ENCODE data around the gene OR8B12.

DNA sequence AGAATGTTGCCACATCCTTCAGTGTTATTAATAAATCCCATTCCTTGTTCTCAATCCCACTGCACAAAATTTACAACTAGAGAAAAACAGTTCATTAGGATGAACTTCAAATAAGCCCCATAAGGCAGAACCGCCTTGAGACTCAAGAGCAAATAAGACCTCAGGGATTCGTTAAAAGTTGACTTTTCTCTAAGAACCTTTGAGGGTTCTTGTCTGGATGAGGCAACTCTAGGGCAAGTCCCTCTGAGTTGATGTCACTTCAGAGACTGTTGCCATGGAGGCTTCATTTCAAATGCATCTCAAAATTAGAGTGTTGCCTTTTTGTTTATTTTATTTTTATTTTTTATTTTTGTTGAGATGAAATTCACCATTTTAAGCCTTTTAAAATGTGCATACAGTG is 48.0 kb upstream of the OR8B12 start:
- TF ChIP-seq, protein P1, sequence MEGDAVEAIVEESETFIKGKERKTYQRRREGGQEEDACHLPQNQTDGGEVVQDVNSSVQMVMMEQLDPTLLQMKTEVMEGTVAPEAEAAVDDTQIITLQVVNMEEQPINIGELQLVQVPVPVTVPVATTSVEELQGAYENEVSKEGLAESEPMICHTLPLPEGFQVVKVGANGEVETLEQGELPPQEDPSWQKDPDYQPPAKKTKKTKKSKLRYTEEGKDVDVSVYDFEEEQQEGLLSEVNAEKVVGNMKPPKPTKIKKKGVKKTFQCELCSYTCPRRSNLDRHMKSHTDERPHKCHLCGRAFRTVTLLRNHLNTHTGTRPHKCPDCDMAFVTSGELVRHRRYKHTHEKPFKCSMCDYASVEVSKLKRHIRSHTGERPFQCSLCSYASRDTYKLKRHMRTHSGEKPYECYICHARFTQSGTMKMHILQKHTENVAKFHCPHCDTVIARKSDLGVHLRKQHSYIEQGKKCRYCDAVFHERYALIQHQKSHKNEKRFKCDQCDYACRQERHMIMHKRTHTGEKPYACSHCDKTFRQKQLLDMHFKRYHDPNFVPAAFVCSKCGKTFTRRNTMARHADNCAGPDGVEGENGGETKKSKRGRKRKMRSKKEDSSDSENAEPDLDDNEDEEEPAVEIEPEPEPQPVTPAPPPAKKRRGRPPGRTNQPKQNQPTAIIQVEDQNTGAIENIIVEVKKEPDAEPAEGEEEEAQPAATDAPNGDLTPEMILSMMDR (IDR thresholded peaks at IDR 0.05; ENCODE audit: borderline replicate concordance, extremely low read depth, low read length, poor library complexity, severe bottlenecking) = no peak
- no peak for TF ChIP-seq EZH2 (IDR thresholded peaks at IDR 0.05; ENCODE audit: borderline replicate concordance, low read depth, low read length, severe bottlenecking)
